ENCODE results near the gene PLCD3. TPM values are rescaled to one million over a fixed set of nuclear protein-coding genes. Genes with fewer than 3 reads are reported as not detected.

PLCD3 gene
- total RNA-seq, 4 donors from 2014 or later: 16.3 to 105 (median 20.5) TPM

DNA sequence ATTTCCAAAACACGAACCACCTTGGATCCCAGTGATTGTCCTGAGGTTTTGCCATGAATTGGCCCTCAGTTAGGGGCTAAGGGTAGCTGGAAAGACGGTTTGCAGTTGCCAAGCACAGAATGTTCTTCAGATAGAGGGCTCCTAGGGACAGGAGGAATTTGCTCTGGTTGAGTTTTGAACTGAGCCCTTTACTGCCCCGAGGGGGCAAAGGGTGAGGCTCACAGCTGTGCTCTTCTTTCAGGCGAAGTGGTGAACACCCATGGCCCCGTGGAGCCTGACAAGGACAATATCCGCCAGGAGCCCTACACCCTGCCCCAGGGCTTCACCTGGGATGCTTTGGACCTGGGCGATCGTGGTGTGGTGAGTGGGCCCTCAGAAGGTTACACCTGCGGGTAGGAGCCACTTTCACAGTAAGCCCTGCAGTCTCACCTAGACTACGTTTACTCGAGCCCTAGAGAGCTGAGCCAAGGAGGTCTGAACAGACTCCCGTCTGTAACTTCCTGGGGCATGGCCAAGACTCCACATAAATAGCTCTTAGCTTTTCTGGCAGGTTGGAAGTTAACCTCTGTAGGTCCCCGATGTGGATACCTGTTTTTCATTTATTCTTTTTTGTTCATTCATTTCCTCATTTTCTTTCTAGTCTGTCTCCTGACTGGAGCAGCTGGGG lies 38.7 kb downstream of the PLCD3 start:
- H3K36me3 ChIP-seq: peaks cover 29 to 88% (median 34%) of the 10 kb centered on the region in 3 donors
- TF ChIP-seq, protein P1, sequence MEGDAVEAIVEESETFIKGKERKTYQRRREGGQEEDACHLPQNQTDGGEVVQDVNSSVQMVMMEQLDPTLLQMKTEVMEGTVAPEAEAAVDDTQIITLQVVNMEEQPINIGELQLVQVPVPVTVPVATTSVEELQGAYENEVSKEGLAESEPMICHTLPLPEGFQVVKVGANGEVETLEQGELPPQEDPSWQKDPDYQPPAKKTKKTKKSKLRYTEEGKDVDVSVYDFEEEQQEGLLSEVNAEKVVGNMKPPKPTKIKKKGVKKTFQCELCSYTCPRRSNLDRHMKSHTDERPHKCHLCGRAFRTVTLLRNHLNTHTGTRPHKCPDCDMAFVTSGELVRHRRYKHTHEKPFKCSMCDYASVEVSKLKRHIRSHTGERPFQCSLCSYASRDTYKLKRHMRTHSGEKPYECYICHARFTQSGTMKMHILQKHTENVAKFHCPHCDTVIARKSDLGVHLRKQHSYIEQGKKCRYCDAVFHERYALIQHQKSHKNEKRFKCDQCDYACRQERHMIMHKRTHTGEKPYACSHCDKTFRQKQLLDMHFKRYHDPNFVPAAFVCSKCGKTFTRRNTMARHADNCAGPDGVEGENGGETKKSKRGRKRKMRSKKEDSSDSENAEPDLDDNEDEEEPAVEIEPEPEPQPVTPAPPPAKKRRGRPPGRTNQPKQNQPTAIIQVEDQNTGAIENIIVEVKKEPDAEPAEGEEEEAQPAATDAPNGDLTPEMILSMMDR (IDR thresholded peaks at IDR 0.05): no peak
- TF ChIP-seq POLR2A (IDR thresholded peaks at IDR 0.05): no peak

GRCh38 chr17:45092911-45093430 lies 39.3 kb downstream of the PLCD3 start:
- Histone ChIP-seq H3K36me3 (peaks cover 23 to 88% (median 29%) of the 10 kb centered on the region in 3 donors), H3K4me3 (peak overlapping the region in 1 of 4 donors; percentile 16), H3K9me3 (no peaks in the 10 kb centered on the region), H3K4me1 (peaks cover 30 to 69% (median 42%) of the 10 kb centered on the region in 3 donors), H3K27ac (peak overlapping the region; percentile 77 to 92 (median 90)), H3K27me3 (no peaks in the 10 kb centered on the region)
- no peak for DNase-seq
- WGBS, 2 donors: 25 to 26% methylated on average over 3 to 4 of the region's 6 CpGs
- intact Hi-C loops (cut with DNase I): loop anchor here (5.0 kb wide), 1 partner anchor 41 kb away; the partner anchor contains the start of gene DCAKD
- TF ChIP-seq POLR2A (IDR thresholded peaks at IDR 0.05): peak in 1 of 4 donors; percentile 19
- TF ChIP-seq, protein P1 (IDR thresholded peaks at IDR 0.05): no peak

More for the DNA sequence above, 38.7 kb downstream of the PLCD3 start:
- Histone ChIP-seq H3K27me3 (no peaks in the 10 kb centered on the region), H3K9me3 (no peaks in the 10 kb centered on the region), H3K4me3 (peak overlapping the region in 1 of 4 donors; percentile 16), H3K4me1 (peaks cover 27 to 69% (median 42%) of the 10 kb centered on the region in 3 donors), H3K27ac (peak overlapping the region; percentile 77 to 92 (median 90))
- intact Hi-C loops (cut with DNase I): loop anchor here (5.0 kb wide), 1 partner anchor 41 kb away; the partner anchor contains the start of gene DCAKD
- no peak for DNase-seq
- WGBS, 2 donors: 30 to 35% methylated on average over 7 of the region's 13 CpGs

DNA sequence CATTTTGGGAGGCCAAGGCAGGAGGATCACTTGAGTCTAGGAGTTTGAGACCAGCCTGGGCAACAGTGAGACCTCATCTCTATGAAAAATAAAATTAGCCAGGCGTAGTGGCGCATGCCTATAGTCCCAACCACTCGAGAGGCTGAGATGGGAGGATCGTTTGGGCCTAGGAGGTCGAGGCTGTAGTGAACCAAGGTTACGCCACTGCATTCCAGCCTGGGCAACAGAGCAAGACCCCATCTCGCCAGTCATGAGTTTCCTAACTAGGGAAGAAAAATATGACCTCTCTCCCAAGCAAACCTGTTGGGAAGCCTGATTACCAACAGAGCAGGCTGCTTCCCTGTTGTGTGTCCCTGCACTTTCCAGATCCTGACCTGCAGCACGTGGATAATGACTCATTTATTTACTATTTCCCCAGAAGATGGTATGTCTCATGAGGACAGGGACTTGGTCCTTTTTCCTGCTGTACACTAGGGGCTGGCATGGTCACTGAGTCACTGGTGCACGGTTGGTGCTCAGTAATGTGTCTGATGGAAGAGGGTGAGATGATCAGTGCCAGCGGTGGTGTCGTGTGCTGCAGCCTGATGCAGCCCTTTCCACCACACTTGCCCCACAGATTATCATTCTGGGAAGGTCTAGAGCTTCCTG lies 40.4 kb downstream of the PLCD3 start:
- peaks cover 13 to 88% (median 21%) of the 10 kb centered on the region in 3 donors for H3K36me3 ChIP-seq
- intact Hi-C loops (cut with DNase I): loop anchor here (5.0 kb wide), 1 partner anchor 40 kb away; the partner anchor contains the start of gene DCAKD
- TF ChIP-seq, protein P1 (IDR thresholded peaks at IDR 0.05): no peak
- no peak for TF ChIP-seq POLR2A (IDR thresholded peaks at IDR 0.05)
- H3K4me3 ChIP-seq: no peak overlapping the region
- peak overlapping the region; percentile 77 to 92 (median 90) for H3K27ac ChIP-seq
- WGBS, 2 donors: 72 to 85% methylated on average over 5 to 9 of the region's 11 CpGs
- no peaks in the 10 kb centered on the region for H3K9me3 ChIP-seq
- H3K27me3 ChIP-seq: no peaks in the 10 kb centered on the region
- H3K4me1 ChIP-seq: peaks cover 34 to 74% (median 48%) of the 10 kb centered on the region in 3 donors
- DNase-seq: no peak

DNA sequence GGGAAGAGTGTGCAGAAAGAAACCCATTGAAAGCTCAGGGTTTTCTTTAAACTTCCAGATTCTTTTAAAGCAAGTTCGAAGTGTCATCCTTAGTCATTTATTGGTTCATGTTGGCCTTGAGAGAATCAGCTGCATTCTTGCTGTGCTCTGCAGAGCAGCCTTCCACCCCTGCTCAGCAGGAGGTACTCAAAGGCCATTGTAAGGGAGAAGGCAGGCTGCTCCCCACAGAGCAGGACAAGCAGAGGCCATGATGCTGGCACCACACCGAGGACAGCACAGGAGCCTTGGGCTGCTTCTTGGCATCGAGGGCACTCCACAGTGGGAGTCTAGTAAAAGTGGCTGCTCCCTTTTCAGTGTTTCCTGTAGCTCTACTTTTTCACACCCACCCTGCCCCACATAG lies 41.6 kb downstream of the PLCD3 start:
- 72 to 80% methylated on average over 3 of the region's 3 CpGs for WGBS, 2 donors
- DNase-seq: no peak

More for the DNA sequence above, 41.6 kb downstream of the PLCD3 start:
- Histone ChIP-seq H3K4me3 (no peak overlapping the region), H3K27ac (peak overlapping the region; percentile 3 to 92 (median 78)), H3K9me3 (no peaks in the 10 kb centered on the region), H3K4me1 (peaks cover 34 to 72% (median 50%) of the 10 kb centered on the region in 3 donors), H3K27me3 (no peaks in the 10 kb centered on the region), H3K36me3 (peaks cover 9 to 88% (median 19%) of the 10 kb centered on the region in 3 donors)
- TF ChIP-seq POLR2A (IDR thresholded peaks at IDR 0.05): no peak
- TF ChIP-seq, protein P1 (IDR thresholded peaks at IDR 0.05): no peak
- intact Hi-C loops (cut with DNase I): loop anchor here (5.0 kb wide), 1 partner anchor 38 kb away; the partner anchor contains the start of gene DCAKD
